ENCODE data around the gene PNRC2.

Gene PNRC2

DNA sequence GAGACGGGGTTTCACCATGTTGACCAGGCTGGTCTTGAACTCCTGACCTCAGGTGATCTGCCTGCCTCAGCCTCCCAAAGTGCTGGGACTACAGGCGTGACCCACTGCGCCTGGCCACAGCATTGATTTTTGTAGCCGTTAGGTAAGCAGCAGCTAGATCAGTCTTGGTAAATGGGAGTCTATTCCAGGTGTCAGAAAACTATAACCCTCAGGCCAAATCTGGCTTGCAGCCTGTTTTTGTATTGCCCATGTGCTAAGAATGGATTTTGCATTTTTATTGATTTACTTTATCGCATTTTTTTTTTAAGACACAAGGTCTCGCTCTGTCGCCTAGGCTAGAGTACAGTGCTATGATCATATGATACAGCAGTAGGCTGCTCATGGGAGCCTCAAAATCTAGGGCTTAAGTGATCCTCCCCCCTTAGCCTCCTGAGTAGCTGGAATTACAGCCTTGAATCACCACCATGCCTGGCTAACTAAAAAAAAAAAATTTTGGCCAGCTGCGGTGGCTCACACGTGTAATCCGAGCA, 37.1 kb downstream of the PNRC2 start:
- no peak overlapping the region for H3K4me3 ChIP-seq (ENCODE audit: low read depth, low read length)
- DNase-seq (ENCODE audit: low read depth, low spot score): no peak
- TF ChIP-seq, protein P1, sequence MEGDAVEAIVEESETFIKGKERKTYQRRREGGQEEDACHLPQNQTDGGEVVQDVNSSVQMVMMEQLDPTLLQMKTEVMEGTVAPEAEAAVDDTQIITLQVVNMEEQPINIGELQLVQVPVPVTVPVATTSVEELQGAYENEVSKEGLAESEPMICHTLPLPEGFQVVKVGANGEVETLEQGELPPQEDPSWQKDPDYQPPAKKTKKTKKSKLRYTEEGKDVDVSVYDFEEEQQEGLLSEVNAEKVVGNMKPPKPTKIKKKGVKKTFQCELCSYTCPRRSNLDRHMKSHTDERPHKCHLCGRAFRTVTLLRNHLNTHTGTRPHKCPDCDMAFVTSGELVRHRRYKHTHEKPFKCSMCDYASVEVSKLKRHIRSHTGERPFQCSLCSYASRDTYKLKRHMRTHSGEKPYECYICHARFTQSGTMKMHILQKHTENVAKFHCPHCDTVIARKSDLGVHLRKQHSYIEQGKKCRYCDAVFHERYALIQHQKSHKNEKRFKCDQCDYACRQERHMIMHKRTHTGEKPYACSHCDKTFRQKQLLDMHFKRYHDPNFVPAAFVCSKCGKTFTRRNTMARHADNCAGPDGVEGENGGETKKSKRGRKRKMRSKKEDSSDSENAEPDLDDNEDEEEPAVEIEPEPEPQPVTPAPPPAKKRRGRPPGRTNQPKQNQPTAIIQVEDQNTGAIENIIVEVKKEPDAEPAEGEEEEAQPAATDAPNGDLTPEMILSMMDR (IDR thresholded peaks at IDR 0.05; ENCODE audit: insufficient read depth, low read length, missing control alignments): no peak
- ChIA-PET POLR2A (no interaction called here), CTCF (no interaction called here)

DNA sequence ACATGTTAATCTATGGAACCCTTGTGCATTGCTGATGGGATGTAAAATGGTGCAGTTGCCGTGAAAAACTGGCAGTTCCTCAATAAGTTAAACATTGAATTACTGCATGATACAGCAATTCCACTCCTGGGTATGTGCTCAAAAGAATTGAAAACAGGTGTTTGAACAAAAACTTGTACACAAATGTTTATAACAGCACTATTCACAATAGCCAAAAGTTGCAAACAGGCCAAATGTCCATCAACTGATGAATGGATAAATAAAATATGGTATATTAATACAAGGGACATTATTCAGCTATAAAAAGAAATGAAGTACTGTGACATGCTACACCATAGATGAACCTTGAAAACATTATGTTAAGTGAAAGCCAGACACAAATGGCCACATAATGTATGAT, 38.2 kb downstream of the PNRC2 start:
- ChIA-PET POLR2A (no interaction called here), CTCF (no interaction called here)
- no peak overlapping the region for H3K4me3 ChIP-seq (ENCODE audit: low read depth, low read length)
- no peak for DNase-seq (ENCODE audit: low read depth, low spot score)
- TF ChIP-seq, protein P1 (IDR thresholded peaks at IDR 0.05; ENCODE audit: insufficient read depth, low read length, missing control alignments): no peak

DNA sequence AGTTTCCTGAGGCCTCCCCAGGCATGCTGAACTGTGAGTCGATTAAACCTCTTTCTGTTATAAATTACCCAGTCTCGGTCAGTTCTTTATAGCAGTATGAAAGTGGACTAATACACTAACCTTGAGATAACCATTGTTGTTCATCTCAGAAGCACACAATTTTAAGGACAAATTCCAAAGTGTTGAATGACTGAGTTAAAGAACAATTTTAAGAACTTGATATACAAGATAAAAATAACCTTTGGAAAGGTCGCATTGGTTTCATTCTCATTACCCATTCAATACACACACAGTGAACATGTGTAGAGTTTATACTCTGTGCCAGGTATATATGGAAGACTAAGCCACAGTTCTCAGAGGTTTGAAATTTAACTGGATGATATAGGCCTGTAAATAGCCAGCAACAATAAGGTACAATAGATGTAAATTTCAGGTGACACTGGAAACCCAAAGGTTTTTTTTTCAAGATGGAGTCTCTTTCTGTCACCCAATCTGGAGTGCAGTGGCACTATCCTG, 39.6 kb downstream of the PNRC2 start:
- no peak for DNase-seq (ENCODE audit: low read depth, low spot score)
- ChIA-PET POLR2A (no interaction called here), CTCF (no interaction called here)
- no peak overlapping the region for H3K4me3 ChIP-seq (ENCODE audit: low read depth, low read length)
- TF ChIP-seq, protein P1 (IDR thresholded peaks at IDR 0.05; ENCODE audit: insufficient read depth, low read length, missing control alignments): no peak

DNA sequence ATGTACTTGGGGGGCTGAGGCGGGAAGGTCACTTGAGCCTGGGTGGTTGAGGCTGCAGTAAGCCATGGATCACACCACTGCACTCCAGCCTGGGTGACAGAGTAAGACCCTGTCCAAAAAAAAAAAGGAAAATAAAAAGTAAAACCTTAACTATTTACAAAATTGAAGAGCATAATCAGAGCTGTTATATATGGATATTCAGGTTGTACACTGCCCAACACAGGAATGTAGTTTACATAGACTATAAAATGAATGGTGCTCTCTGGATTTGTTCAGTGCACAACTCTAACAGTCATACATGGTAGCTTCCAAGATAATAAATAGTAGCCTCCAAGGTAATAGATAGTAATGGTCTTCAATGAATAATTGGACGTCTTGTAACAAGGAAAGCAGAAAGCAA, 43.1 kb downstream of the PNRC2 start:
- ChIA-PET POLR2A (no interaction called here), CTCF (interaction anchor here (0.5 to 1.5 kb wide), 2 partner anchors 8 to 20 kb away, joined by 3 read pairs; no protein-coding TSS in a partner anchor)
- no peak for DNase-seq (ENCODE audit: low read depth, low spot score)
- TF ChIP-seq, protein P1 (IDR thresholded peaks at IDR 0.05; ENCODE audit: insufficient read depth, low read length, missing control alignments): no peak
- no peak overlapping the region for H3K4me3 ChIP-seq (ENCODE audit: low read depth, low read length)

DNA sequence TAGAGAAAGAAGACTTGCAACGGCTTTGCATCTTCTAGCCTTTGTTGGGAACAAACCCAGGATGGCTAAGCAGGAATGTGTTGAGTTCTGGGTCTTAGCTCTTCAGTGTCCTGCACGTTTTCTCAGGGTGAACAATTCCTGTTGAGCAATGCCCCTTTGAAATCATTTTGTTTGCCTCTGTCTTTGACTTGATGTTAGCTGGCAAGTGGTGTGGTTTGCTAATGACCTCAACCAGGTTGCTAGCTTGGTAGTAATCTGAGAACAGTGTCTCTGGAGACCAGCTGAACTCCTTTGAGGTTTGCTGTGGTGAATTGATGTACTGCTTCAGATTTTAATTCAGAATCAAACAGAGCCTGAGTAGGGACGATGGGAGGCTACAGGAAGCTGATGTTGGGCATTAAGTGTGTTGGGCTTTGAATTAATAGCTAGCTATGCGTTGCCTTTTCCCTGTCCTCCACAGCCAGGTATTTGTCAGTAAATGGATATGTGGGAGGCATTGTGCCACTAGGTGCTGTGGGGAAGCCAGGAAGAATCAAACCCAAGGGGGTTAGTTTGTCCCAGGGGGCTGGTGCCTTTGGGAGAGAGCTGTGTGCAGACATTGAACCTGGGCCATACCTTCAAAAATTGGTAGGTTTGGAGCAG, 43.8 kb downstream of the PNRC2 start:
- POLR2A ChIA-PET: interaction anchor here (0.9 kb wide), 1 partner anchor 23 kb away, joined by 5 read pairs; the partner anchor contains the start of gene SRSF10

DNA sequence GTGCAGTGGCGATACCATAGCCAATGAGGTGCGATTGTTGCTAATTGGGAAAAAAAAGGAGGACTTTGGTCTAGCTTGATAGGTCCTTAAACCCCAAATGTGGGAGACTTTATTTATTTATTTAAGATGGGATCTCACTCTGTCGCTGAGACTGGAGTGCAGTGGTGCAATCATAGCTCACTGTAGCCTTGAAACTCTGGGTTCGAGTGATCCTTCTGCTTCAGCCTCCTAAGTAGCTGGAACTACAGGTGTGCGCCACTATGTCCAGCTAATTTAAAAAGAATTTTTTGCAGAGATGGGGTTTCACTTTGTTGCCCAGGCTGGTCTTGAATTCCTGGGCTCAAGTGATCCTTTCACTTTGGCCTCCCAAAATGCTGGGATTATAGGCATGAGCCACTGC, 44.5 kb downstream of the PNRC2 start:
- TF ChIP-seq, protein P1 (IDR thresholded peaks at IDR 0.05; ENCODE audit: insufficient read depth, low read length, missing control alignments): no peak
- CTCF ChIA-PET: interaction anchor here (1.3 to 1.5 kb wide), 2 partner anchors 21 to 23 kb away, joined by 3 to 5 read pairs; no protein-coding TSS in a partner anchor
- POLR2A ChIA-PET: no interaction called here
- no peak for DNase-seq (ENCODE audit: low read depth, low spot score)
- no peak overlapping the region for H3K4me3 ChIP-seq (ENCODE audit: low read depth, low read length)

More for the DNA sequence above, 43.8 kb downstream of the PNRC2 start:
- TF ChIP-seq, protein P1 (IDR thresholded peaks at IDR 0.05; ENCODE audit: insufficient read depth, low read length, missing control alignments): no peak
- no peak for DNase-seq (ENCODE audit: low read depth, low spot score)
- CTCF ChIA-PET: interaction anchor here (1.3 to 1.5 kb wide), 2 partner anchors 21 to 24 kb away, joined by 3 to 5 read pairs; no protein-coding TSS in a partner anchor
- no peak overlapping the region for H3K4me3 ChIP-seq (ENCODE audit: low read depth, low read length)

All from AG04449 (cell line).